Measurements from ENCODE around the gene ORAI3. TPM values are rescaled to one million over a fixed set of nuclear protein-coding genes. Genes with fewer than 3 reads are reported as not detected.

Gene ORAI3
- total and polyA plus RNA-seq, 2 of the 13 experiments (the other 11 are each of a cell fraction or from before 2014, with no cell fraction given) = 11.4 to 32.0 TPM

- TF ChIP-seq ZNF512B (CRISPR knock-in tag; IDR thresholded peaks at IDR 0.05; ENCODE audit: borderline replicate concordance) = no peak; the same call in 1 of the 2 replicates
- peak; percentile 66 for TF ChIP-seq AKAP8 (CRISPR knock-in tag; IDR thresholded peaks at IDR 0.05)
- TF ChIP-seq, protein P1, sequence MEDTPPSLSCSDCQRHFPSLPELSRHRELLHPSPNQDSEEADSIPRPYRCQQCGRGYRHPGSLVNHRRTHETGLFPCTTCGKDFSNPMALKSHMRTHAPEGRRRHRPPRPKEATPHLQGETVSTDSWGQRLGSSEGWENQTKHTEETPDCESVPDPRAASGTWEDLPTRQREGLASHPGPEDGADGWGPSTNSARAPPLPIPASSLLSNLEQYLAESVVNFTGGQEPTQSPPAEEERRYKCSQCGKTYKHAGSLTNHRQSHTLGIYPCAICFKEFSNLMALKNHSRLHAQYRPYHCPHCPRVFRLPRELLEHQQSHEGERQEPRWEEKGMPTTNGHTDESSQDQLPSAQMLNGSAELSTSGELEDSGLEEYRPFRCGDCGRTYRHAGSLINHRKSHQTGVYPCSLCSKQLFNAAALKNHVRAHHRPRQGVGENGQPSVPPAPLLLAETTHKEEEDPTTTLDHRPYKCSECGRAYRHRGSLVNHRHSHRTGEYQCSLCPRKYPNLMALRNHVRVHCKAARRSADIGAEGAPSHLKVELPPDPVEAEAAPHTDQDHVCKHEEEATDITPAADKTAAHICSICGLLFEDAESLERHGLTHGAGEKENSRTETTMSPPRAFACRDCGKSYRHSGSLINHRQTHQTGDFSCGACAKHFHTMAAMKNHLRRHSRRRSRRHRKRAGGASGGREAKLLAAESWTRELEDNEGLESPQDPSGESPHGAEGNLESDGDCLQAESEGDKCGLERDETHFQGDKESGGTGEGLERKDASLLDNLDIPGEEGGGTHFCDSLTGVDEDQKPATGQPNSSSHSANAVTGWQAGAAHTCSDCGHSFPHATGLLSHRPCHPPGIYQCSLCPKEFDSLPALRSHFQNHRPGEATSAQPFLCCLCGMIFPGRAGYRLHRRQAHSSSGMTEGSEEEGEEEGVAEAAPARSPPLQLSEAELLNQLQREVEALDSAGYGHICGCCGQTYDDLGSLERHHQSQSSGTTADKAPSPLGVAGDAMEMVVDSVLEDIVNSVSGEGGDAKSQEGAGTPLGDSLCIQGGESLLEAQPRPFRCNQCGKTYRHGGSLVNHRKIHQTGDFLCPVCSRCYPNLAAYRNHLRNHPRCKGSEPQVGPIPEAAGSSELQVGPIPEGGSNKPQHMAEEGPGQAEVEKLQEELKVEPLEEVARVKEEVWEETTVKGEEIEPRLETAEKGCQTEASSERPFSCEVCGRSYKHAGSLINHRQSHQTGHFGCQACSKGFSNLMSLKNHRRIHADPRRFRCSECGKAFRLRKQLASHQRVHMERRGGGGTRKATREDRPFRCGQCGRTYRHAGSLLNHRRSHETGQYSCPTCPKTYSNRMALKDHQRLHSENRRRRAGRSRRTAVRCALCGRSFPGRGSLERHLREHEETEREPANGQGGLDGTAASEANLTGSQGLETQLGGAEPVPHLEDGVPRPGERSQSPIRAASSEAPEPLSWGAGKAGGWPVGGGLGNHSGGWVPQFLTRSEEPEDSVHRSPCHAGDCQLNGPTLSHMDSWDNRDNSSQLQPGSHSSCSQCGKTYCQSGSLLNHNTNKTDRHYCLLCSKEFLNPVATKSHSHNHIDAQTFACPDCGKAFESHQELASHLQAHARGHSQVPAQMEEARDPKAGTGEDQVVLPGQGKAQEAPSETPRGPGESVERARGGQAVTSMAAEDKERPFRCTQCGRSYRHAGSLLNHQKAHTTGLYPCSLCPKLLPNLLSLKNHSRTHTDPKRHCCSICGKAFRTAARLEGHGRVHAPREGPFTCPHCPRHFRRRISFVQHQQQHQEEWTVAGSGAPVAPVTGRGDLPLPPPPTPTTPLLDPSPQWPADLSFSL (CRISPR knock-in tag; IDR thresholded peaks at IDR 0.05) = no peak
- TF ChIP-seq ZNF607 (CRISPR knock-in tag; IDR thresholded peaks at IDR 0.05; ENCODE audit: borderline replicate concordance) = peak; percentile 79; the same call in 1 of the 2 replicates
- TF ChIP-seq KLF12 (CRISPR knock-in tag; IDR thresholded peaks at IDR 0.05; ENCODE audit: borderline replicate concordance) = no peak; the same call in 1 of the 2 replicates
- no peak for TF ChIP-seq CHD4 (IDR thresholded peaks at IDR 0.05; ENCODE audit: borderline replicate concordance, low read length)
- TF ChIP-seq ZNF180 (CRISPR knock-in tag; IDR thresholded peaks at IDR 0.05; ENCODE audit: borderline replicate concordance, low read depth) = 0 out of 2 replicates have a peak, but pooled peaks have one; percentile 22
- no peak for TF ChIP-seq ZBTB49 (CRISPR knock-in tag; IDR thresholded peaks at IDR 0.05; ENCODE audit: borderline replicate concordance)
- no peak for TF ChIP-seq CENPT (CRISPR knock-in tag; IDR thresholded peaks at IDR 0.05; ENCODE audit: low read depth)
- TF ChIP-seq PHF20 (CRISPR knock-in tag; IDR thresholded peaks at IDR 0.05) = no peak; the same call in 1 of the 2 replicates
- TF ChIP-seq ZFYVE20 (CRISPR knock-in tag; IDR thresholded peaks at IDR 0.05; ENCODE audit: borderline replicate concordance, low read depth) = 0 out of 2 replicates have a peak, but pooled peaks have one; percentile 72
- TF ChIP-seq, protein P2, sequence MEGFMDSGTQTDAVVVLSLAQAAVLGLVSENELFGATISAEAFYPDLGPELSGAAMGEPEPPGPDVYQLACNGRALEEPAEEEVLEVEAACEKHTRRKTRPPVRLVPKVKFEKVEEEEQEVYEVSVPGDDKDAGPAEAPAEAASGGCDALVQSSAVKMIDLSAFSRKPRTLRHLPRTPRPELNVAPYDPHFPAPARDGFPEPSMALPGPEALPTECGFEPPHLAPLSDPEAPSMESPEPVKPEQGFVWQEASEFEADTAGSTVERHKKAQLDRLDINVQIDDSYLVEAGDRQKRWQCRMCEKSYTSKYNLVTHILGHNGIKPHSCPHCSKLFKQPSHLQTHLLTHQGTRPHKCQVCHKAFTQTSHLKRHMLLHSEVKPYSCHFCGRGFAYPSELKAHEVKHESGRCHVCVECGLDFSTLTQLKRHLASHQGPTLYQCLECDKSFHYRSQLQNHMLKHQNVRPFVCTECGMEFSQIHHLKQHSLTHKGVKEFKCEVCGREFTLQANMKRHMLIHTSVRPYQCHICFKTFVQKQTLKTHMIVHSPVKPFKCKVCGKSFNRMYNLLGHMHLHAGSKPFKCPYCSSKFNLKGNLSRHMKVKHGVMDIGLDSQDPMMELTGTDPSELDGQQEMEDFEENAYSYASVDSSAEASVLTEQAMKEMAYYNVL (CRISPR knock-in tag; IDR thresholded peaks at IDR 0.05; ENCODE audit: borderline replicate concordance) = peak; percentile 87
These were observed 36.7 kb downstream of the ORAI3 start (continued) for GRCh38 chr16:30985401-30986128.
